Measurements from ENCODE around the gene GP1BA. TPM values are rescaled to one million over a fixed set of nuclear protein-coding genes. Genes with fewer than 3 reads are reported as not detected.

GP1BA gene
- total RNA-seq, 2 experiments from 2014 or later, result not detected

- Mint-ChIP-seq H3K27me3 (no peaks in the 10 kb centered on the region), H3K27ac (peak overlapping the region; percentile 18), H3K4me3 (no peak overlapping the region), H3K9me3 (no peaks in the 10 kb centered on the region), H3K36me3 (ENCODE audit: low read depth) (peaks cover 47% of the 10 kb centered on the region), H3K4me1 (ENCODE audit: low read depth) (peaks cover 22% of the 10 kb centered on the region)
- ChIA-PET CTCF (interaction anchor here (1.3 kb wide), 1 partner anchor 33 kb away, joined by 3 read pairs; no protein-coding TSS in a partner anchor), POLR2A (interaction anchor here (0.6 to 15.1 kb wide), 4 partner anchors 10 to 25 kb away, joined by 4 to 627 read pairs (median 8); partner anchors contain the start of genes CAMTA2, ENO3, PFN1 and RNF167)
- TF ChIP-seq CTCF (IDR thresholded peaks at IDR 0.05), result no peak
- no peak for DNase-seq
- intact Hi-C loops (cut with micrococcal nuclease), result no loop called here
- ATAC-seq, result no peak
These were observed 41.4 kb downstream of the GP1BA start for GRCh38 chr17:4973256-4974114.

- intact Hi-C loops (cut with micrococcal nuclease), result no loop called here
- no peak for DNase-seq
- no peak for TF ChIP-seq CTCF (IDR thresholded peaks at IDR 0.05)
- ChIA-PET POLR2A (interaction anchor here (0.8 to 15.1 kb wide), 4 partner anchors 8 to 26 kb away, joined by 4 to 627 read pairs (median 8); partner anchors contain the start of genes CAMTA2, ENO3, PFN1 and RNF167), CTCF (interaction anchor here (1.3 kb wide), 2 partner anchors 34 to 88 kb away, joined by 3 to 4 read pairs; no protein-coding TSS in a partner anchor)
- peak overlapping the region; percentile 48 for H3K27ac Mint-ChIP-seq
- H3K4me1 Mint-ChIP-seq (ENCODE audit: low read depth), result peaks cover 20% of the 10 kb centered on the region
- no peaks in the 10 kb centered on the region for H3K27me3 Mint-ChIP-seq
- ATAC-seq, result no peak
- no peaks in the 10 kb centered on the region for H3K9me3 Mint-ChIP-seq
- H3K4me3 Mint-ChIP-seq, result no peak overlapping the region
- H3K36me3 Mint-ChIP-seq (ENCODE audit: low read depth), result peaks cover 47% of the 10 kb centered on the region
These were observed 42.1 kb downstream of the GP1BA start for GRCh38 chr17:4974115-4974670.

GRCh38 chr17:4978726-4979125 is 46.6 kb downstream of the GP1BA start:
- H3K27ac Mint-ChIP-seq, result no peak overlapping the region
- TF ChIP-seq CTCF (IDR thresholded peaks at IDR 0.05), result no peak
- no peaks in the 10 kb centered on the region for H3K9me3 Mint-ChIP-seq
- H3K4me1 Mint-ChIP-seq (ENCODE audit: low read depth), result peaks cover 15% of the 10 kb centered on the region
- no peaks in the 10 kb centered on the region for H3K27me3 Mint-ChIP-seq
- POLR2A ChIA-PET, result interaction anchor here (1.1 to 3.6 kb wide), 3 partner anchors 9 to 19 kb away, joined by 4 to 36 read pairs (median 4); partner anchors contain the start of genes INCA1 and KIF1C
- CTCF ChIA-PET, result interaction anchor here (1.1 to 3.7 kb wide), 3 partner anchors 39 to 84 kb away, joined by 3 to 33 read pairs (median 18); no protein-coding TSS in a partner anchor
- intact Hi-C loops (cut with micrococcal nuclease), result no loop called here
- no peak overlapping the region for H3K4me3 Mint-ChIP-seq
- DNase-seq (no peak), ATAC-seq (no peak)
- H3K36me3 Mint-ChIP-seq (ENCODE audit: low read depth), result peaks cover 37% of the 10 kb centered on the region

- H3K27ac Mint-ChIP-seq, result peak overlapping the region; percentile 64
- peak; percentile 62 for DNase-seq
- ChIA-PET POLR2A (interaction anchor here (0.6 to 3.6 kb wide), 8 partner anchors 9 to 414 kb away, joined by 3 to 36 read pairs (median 4); partner anchors contain the start of gene SPAG7), CTCF (interaction anchor here (0.7 to 3.7 kb wide), 18 partner anchors 8 to 278 kb away, joined by 3 to 33 read pairs (median 4); partner anchors contain the start of genes CHRNE and SPAG7)
- intact Hi-C loops (cut with micrococcal nuclease), result loop anchor here (5.0 kb wide), 1 partner anchor 82 kb away; no protein-coding TSS in a partner anchor
- TF ChIP-seq CTCF (IDR thresholded peaks at IDR 0.05), result peak; percentile 89
- ATAC-seq, result peak; percentile 95
- H3K4me1 Mint-ChIP-seq (ENCODE audit: low read depth), result peaks cover 17% of the 10 kb centered on the region
- H3K27me3 Mint-ChIP-seq, result no peaks in the 10 kb centered on the region
- peaks cover 27% of the 10 kb centered on the region for H3K36me3 Mint-ChIP-seq (ENCODE audit: low read depth)
- no peaks in the 10 kb centered on the region for H3K9me3 Mint-ChIP-seq
- H3K4me3 Mint-ChIP-seq, result no peak overlapping the region
These were observed 48.7 kb downstream of the GP1BA start for GRCh38 chr17:4980644-4981216.

Data from activated CD8-positive, alpha-beta T cell treated with anti-CD3 and anti-CD28 coated beads for 36 hours (primary cell).